ENCODE data around the gene PBX2.
"Not testable (repeated sequence)": the region's sequence is repeated elsewhere in the genome, so short reads cannot be mapped to it uniquely, and the experiment has no call there.

Gene PBX2

GRCh38 chr6:32203426-32204267 lies 13.6 kb upstream of the PBX2 start:
- in situ Hi-C loops (cut with MboI; ENCODE audit: low sequenced_read_pairs): no loop called here

GRCh38 chr6:32202186-32202585 lies 12.2 kb upstream of the PBX2 start:
- in situ Hi-C loops (cut with MboI; ENCODE audit: low sequenced_read_pairs): no loop called here

- in situ Hi-C loops (cut with MboI; ENCODE audit: low sequenced_read_pairs): no loop called here
Measured at GRCh38 chr6:32200711-32201475, 10.9 kb upstream of the PBX2 start.

GRCh38 chr6:32198866-32199265 lies 8.9 kb upstream of the PBX2 start:
- in situ Hi-C loops (cut with MboI; ENCODE audit: low sequenced_read_pairs): no loop called here

GRCh38 chr6:32198345-32198696 lies 8.3 kb upstream of the PBX2 start:
- in situ Hi-C loops (cut with MboI; ENCODE audit: low sequenced_read_pairs): no loop called here

- in situ Hi-C loops (cut with MboI; ENCODE audit: low sequenced_read_pairs): no loop called here
Measured at GRCh38 chr6:32196682-32197616, 6.9 kb upstream of the PBX2 start.

GRCh38 chr6:32195902-32196681 lies 6.1 kb upstream of the PBX2 start:
- in situ Hi-C loops (cut with MboI; ENCODE audit: low sequenced_read_pairs): no loop called here

- in situ Hi-C loops (cut with MboI; ENCODE audit: low sequenced_read_pairs): no loop called here
Measured at GRCh38 chr6:32195652-32195901, 5.6 kb upstream of the PBX2 start.

GRCh38 chr6:32194825-32195651 lies 5.0 kb upstream of the PBX2 start:
- in situ Hi-C loops (cut with MboI; ENCODE audit: low sequenced_read_pairs): no loop called here

GRCh38 chr6:32194388-32194787 lies 4.4 kb upstream of the PBX2 start:
- in situ Hi-C loops (cut with MboI; ENCODE audit: low sequenced_read_pairs): no loop called here

GRCh38 chr6:32193096-32193495 lies 3.1 kb upstream of the PBX2 start:
- in situ Hi-C loops (cut with MboI; ENCODE audit: low sequenced_read_pairs): not testable (repeated sequence)

- in situ Hi-C loops (cut with MboI; ENCODE audit: low sequenced_read_pairs): no loop called here
Measured at GRCh38 chr6:32192608-32193039, 2.6 kb upstream of the PBX2 start, which contains the start of gene GPSM3. Gene GPSM3 (minus strand): TSS chr6:32192643. CDS start chr6:32192513, 130 bp downstream.

- in situ Hi-C loops (cut with MboI; ENCODE audit: low sequenced_read_pairs): no loop called here
Measured at GRCh38 chr6:32191696-32192607, 1.9 kb upstream of the PBX2 start.

- in situ Hi-C loops (cut with MboI; ENCODE audit: low sequenced_read_pairs): no loop called here
Measured at GRCh38 chr6:32190911-32191677, 1.1 kb upstream of the PBX2 start.

GRCh38 chr6:32189742-32190053 lies 304 bp downstream of the PBX2 start:
- in situ Hi-C loops (cut with MboI; ENCODE audit: low sequenced_read_pairs): no loop called here

GRCh38 chr6:32189069-32189741 lies 797 bp downstream of the PBX2 start:
- in situ Hi-C loops (cut with MboI; ENCODE audit: low sequenced_read_pairs): no loop called here

- in situ Hi-C loops (cut with MboI; ENCODE audit: low sequenced_read_pairs): no loop called here
Measured at GRCh38 chr6:32188381-32189068, 1.5 kb downstream of the PBX2 start.
